Neural cell (in vitro differentiated cells): ENCODE measurements around the gene OGN. TPM values are rescaled to one million over a fixed set of nuclear protein-coding genes. Genes with fewer than 3 reads are reported as not detected.

Experiments
- H2AFZ ChIP-seq: fragments of 200-600, 300-800 bp; sonication (generic), shearing (Covaris generic); 2 replicates; pipeline ENCODE4 v1.6.0; 2014; ENCODE audit warnings: low read depth, mild to moderate bottlenecking, antibody characterized with exemption, low read length, moderate library complexity
- H3F3A ChIP-seq: fragments of 200-600 bp; shearing (Covaris generic); 2 replicates; pipeline ENCODE4 v1.6.1; 2016; ENCODE audit warnings: mild to moderate bottlenecking, moderate library complexity, mixed read lengths, antibody characterized with exemption, low read length; ENCODE audit not compliant: insufficient read depth, poor library complexity, severe bottlenecking
- H3K27ac ChIP-seq: fragments of 200-600, 300-800 bp; sonication (generic), shearing (Covaris generic); 2 replicates; pipeline ENCODE4 v1.5.1; 2014; ENCODE audit warnings: mild to moderate bottlenecking, low read length, moderate library complexity
- H3K27me3 ChIP-seq: fragments of 300-800, 200-600 bp; sonication (generic), shearing (Covaris generic); 2 replicates; pipeline ENCODE4 v1.6.0; 2014; ENCODE audit warnings: mild to moderate bottlenecking, low read depth, low read length, moderate library complexity; ENCODE audit not compliant: insufficient read depth
- H3K36me3 ChIP-seq: fragments of 300-800, 200-600 bp; sonication (generic), shearing (Covaris generic); 2 replicates; pipeline ENCODE4 v1.5.1; 2014; ENCODE audit warnings: mild to moderate bottlenecking, antibody characterized with exemption, low read length, moderate library complexity; ENCODE audit not compliant: insufficient read depth
- H3K4me2 ChIP-seq: fragments of 300-800, 200-600 bp; sonication (generic), shearing (Covaris generic); 2 replicates; pipeline ENCODE4 v1.6.0; 2014; ENCODE audit warnings: mild to moderate bottlenecking, low read length
- H3K4me3 ChIP-seq: fragments of 300-800, 200-600 bp; sonication (generic), shearing (Covaris generic); 2 replicates; pipeline ENCODE4 v1.5.1; 2014; ENCODE audit warnings: mild to moderate bottlenecking, low read length, moderate library complexity
- H3K79me2 ChIP-seq: fragments of 200-600 bp; shearing (Covaris generic); replicated peaks from 2 replicates; pipeline ENCODE4 v1.6.0; 2014; ENCODE audit warnings: mild to moderate bottlenecking, low read length, moderate library complexity; ENCODE audit not compliant: insufficient read depth
- H3K9ac ChIP-seq: fragments of 300-800, 200-600 bp; sonication (generic), shearing (Covaris generic); 2 replicates; pipeline ENCODE4 v1.6.1; 2016; ENCODE audit warnings: mild to moderate bottlenecking, low read length, mixed read lengths
- H3K9me2 ChIP-seq: fragments of 200-600 bp; shearing (Covaris generic); 2 replicates; pipeline ENCODE4 v1.6.1; 2016; ENCODE audit warnings: mild to moderate bottlenecking, low read length, mixed read lengths; ENCODE audit not compliant: insufficient read depth
- H3K9me3 ChIP-seq: fragments of 200-600, 300-800 bp; sonication (generic), shearing (Covaris generic); 2 replicates; pipeline ENCODE4 v1.6.1; 2016; ENCODE audit warnings: mild to moderate bottlenecking, mixed run types, low read length, moderate library complexity, mixed read lengths
- H4K20me1 ChIP-seq: fragments of 200-600 bp; shearing (Covaris generic); 2 replicates; pipeline ENCODE4 v1.6.1; 2016; ENCODE audit warnings: mild to moderate bottlenecking, mixed run types; ENCODE audit not compliant: insufficient read depth
- EP300 ChIP-seq: fragments of 450-650 bp; conservative IDR thresholded peaks from 2 replicates; pipeline ENCODE4 v1.6.1; 2014; ENCODE audit warnings: antibody characterized with exemption, mild to moderate bottlenecking, moderate library complexity; ENCODE audit not compliant: poor library complexity, severe bottlenecking
- EZH2 ChIP-seq: fragments of 200-600, 300-800 bp; shearing (Covaris generic), sonication (generic); IDR thresholded peaks from 2 replicates; pipeline ENCODE4 v1.6.1; 2014; ENCODE audit warnings: antibody characterized with exemption, low read length, borderline replicate concordance, mild to moderate bottlenecking; ENCODE audit not compliant: insufficient read depth, poor library complexity, severe bottlenecking
- MXI1 ChIP-seq: fragments of 450-650 bp; conservative IDR thresholded peaks from 2 replicates; pipeline ENCODE4 v1.6.1; 2014; ENCODE audit warnings: antibody characterized with exemption, mild to moderate bottlenecking; ENCODE audit not compliant: poor library complexity, severe bottlenecking
- POLR2AphosphoS5 ChIP-seq: IDR thresholded peaks from 2 replicates; pipeline ENCODE4 v1.6.1; 2012
- RAD21 ChIP-seq: fragments of 450-650 bp; conservative IDR thresholded peaks from 2 replicates; pipeline ENCODE4 v1.6.1; 2014; ENCODE audit warnings: antibody characterized with exemption, mild to moderate bottlenecking, moderate library complexity
- REST ChIP-seq: IDR thresholded peaks from 2 replicates; pipeline ENCODE4 v1.6.1; 2012; ENCODE audit warnings: borderline replicate concordance
- SMC3 ChIP-seq: fragments of 450-650 bp; conservative IDR thresholded peaks from 2 replicates; pipeline ENCODE4 v1.6.1; 2014; ENCODE audit warnings: antibody characterized with exemption, mild to moderate bottlenecking, moderate library complexity; ENCODE audit not compliant: poor library complexity
- TAF1 ChIP-seq: IDR thresholded peaks from 2 replicates; pipeline ENCODE4 v1.6.1; 2012; ENCODE audit warnings: low read depth
- polyA plus RNA-seq: library from polyadenylated mRNA; depleted of rRNA; stranded (reverse); fragments of >200 nt; gene quantifications from 2 replicates; pipeline ENCODE4 v1.2.3, GENCODE V29; 2014
- TF ChIP-seq, protein P1 (sequence below): fragments of 450-650 bp; IDR thresholded peaks from 2 replicates; pipeline ENCODE4 v1.5.1; 2014; ENCODE audit warnings: antibody characterized with exemption, mild to moderate bottlenecking, moderate library complexity; ENCODE audit not compliant: poor library complexity, severe bottlenecking

Gene OGN
- polyA plus RNA-seq, 1 donor from 2014 or later: not detected

DNA sequence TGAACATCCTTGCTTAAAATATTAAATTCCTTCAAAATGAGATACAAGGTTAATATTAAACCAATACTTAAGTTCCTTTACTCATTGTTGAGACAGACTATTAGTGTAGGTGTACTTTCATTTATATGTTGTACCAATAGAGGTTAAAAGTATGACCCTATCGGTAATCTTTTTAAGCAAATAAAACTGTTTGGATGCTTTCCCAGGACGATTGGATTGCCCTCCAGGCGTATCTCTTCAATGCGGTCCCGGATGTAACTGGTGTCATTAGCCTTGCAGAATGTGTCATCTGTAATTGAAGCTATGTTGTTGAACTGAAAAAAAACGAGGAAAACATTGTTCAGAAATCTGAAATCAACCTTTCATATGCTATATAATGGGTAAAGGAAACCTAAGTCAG, 18.9 kb downstream of the OGN start:
- Histone ChIP-seq H3K4me3 (no peak overlapping the region), H4K20me1 (no peaks in the 10 kb centered on the region), H3K36me3 (no peaks in the 10 kb centered on the region), H3F3A (no peaks in the 10 kb centered on the region), H3K27me3 (no peaks in the 10 kb centered on the region), H2AFZ (no peak overlapping the region), H3K9me2 (no peaks in the 10 kb centered on the region), H3K79me2 (no peaks in the 10 kb centered on the region), H3K9ac (no peak overlapping the region), H3K9me3 (no peaks in the 10 kb centered on the region), H3K4me2 (no peak overlapping the region), H3K27ac (no peak overlapping the region)
- TF ChIP-seq EP300 (no peak), MXI1 (no peak), REST (no peak), POLR2AphosphoS5 (no peak), EZH2 (no peak), SMC3 (no peak), TAF1 (no peak), RAD21 (no peak)
- TF ChIP-seq, protein P1, sequence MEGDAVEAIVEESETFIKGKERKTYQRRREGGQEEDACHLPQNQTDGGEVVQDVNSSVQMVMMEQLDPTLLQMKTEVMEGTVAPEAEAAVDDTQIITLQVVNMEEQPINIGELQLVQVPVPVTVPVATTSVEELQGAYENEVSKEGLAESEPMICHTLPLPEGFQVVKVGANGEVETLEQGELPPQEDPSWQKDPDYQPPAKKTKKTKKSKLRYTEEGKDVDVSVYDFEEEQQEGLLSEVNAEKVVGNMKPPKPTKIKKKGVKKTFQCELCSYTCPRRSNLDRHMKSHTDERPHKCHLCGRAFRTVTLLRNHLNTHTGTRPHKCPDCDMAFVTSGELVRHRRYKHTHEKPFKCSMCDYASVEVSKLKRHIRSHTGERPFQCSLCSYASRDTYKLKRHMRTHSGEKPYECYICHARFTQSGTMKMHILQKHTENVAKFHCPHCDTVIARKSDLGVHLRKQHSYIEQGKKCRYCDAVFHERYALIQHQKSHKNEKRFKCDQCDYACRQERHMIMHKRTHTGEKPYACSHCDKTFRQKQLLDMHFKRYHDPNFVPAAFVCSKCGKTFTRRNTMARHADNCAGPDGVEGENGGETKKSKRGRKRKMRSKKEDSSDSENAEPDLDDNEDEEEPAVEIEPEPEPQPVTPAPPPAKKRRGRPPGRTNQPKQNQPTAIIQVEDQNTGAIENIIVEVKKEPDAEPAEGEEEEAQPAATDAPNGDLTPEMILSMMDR: no peak

DNA sequence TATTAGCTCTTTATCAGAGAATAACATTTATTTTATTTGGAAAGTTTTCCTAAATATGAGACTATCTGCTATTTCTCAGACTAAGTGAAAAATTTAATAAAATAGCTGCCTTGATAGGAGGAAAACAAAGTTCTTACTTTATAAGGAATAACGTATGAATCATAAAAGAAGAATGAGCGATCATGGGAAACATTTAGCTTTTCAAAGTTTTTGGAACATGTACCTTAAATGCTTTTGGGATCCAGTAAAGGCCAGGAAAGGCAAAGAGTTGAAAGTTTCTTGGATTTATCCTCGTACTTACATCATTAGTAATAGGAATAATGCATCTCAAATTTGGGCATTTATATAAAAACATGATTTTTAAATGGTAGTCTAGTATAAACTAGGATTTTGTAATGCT, 19.4 kb downstream of the OGN start:
- H3K36me3 ChIP-seq: no peaks in the 10 kb centered on the region
- TF ChIP-seq TAF1 (no peak), POLR2AphosphoS5 (no peak), MXI1 (no peak), RAD21 (no peak), EP300 (no peak), REST (no peak), SMC3 (no peak), EZH2 (no peak)
- TF ChIP-seq, protein P1: no peak
- no peak overlapping the region for H3K9ac ChIP-seq
- no peaks in the 10 kb centered on the region for H3K79me2 ChIP-seq
- no peaks in the 10 kb centered on the region for H3F3A ChIP-seq
- no peaks in the 10 kb centered on the region for H4K20me1 ChIP-seq
- no peaks in the 10 kb centered on the region for H3K9me3 ChIP-seq
- no peak overlapping the region for H3K4me3 ChIP-seq
- H3K4me2 ChIP-seq: no peak overlapping the region
- no peaks in the 10 kb centered on the region for H3K9me2 ChIP-seq
- no peak overlapping the region for H3K27ac ChIP-seq
- no peak overlapping the region for H2AFZ ChIP-seq
- no peaks in the 10 kb centered on the region for H3K27me3 ChIP-seq
